HEK293T (cell line): Measurements from ENCODE around the gene PRKCA.

ENCODE experiments used
- CTCF ChIA-PET: fragments of 350-600 bp; formaldehyde crosslinking; extraction: SDS; loops from one replicate; lab custom pipeline; 2021; ENCODE audit warnings: antibody characterized with exemption, inconsistent platforms; lab: Yijun Ruan, JAX
- POLR2A ChIA-PET: fragments of 350-600 bp; formaldehyde crosslinking; extraction: SDS; loops from one replicate; lab custom pipeline; 2020; ENCODE audit warnings: antibody characterized with exemption, inconsistent platforms; lab: Yijun Ruan, JAX
- DNase-seq: peaks from one replicate; pipeline ENCODE4 v3.0.0; 2012; ENCODE audit warnings: mixed read lengths; ENCODE audit errors: extremely low spot score
- ARNT ChIP-seq: fragments of 450-650 bp; IDR thresholded peaks from 2 replicates; pipeline ENCODE4 v1.6.1; 2017; ENCODE audit warnings: mild to moderate bottlenecking
- BHLHE40 ChIP-seq: fragments of 450-650 bp; IDR thresholded peaks from 2 replicates; pipeline ENCODE4 v1.6.1; 2016; ENCODE audit warnings: mild to moderate bottlenecking, moderate library complexity, borderline replicate concordance
- CTBP1 ChIP-seq: fragments of 450-650 bp; IDR thresholded peaks from 2 replicates; pipeline ENCODE4 v1.6.1; 2016; ENCODE audit warnings: borderline replicate concordance
- ELF4 ChIP-seq: fragments of 450-650 bp; IDR thresholded peaks from 2 replicates; pipeline ENCODE4 v1.6.1; 2017; ENCODE audit warnings: antibody characterized with exemption
- FOXA1 ChIP-seq: fragments of 450-650 bp; IDR thresholded peaks from 2 replicates; pipeline ENCODE4 v1.6.1; 2016; ENCODE audit warnings: mild to moderate bottlenecking
- FOXK2 ChIP-seq: fragments of 450-650 bp; IDR thresholded peaks from 2 replicates; pipeline ENCODE4 v1.6.1; 2016; ENCODE audit warnings: mild to moderate bottlenecking
- FOXM1 ChIP-seq: fragments of 450-650 bp; IDR thresholded peaks from 2 replicates; pipeline ENCODE4 v1.6.1; 2017; ENCODE audit warnings: mild to moderate bottlenecking, borderline replicate concordance
- HDGF ChIP-seq: fragments of 450-650 bp; IDR thresholded peaks from 2 replicates; pipeline ENCODE4 v1.6.1; 2017; ENCODE audit warnings: antibody characterized with exemption, borderline replicate concordance
- L3MBTL2 ChIP-seq: fragments of 450-650 bp; conservative IDR thresholded peaks from 2 replicates; pipeline ENCODE4 v1.6.1; 2016; ENCODE audit warnings: mild to moderate bottlenecking
- LEF1 ChIP-seq: fragments of 450-650 bp; IDR thresholded peaks from 2 replicates; pipeline ENCODE4 v1.6.1; 2017; ENCODE audit warnings: mild to moderate bottlenecking, borderline replicate concordance
- NFRKB ChIP-seq: fragments of 450-650 bp; IDR thresholded peaks from 2 replicates; pipeline ENCODE4 v1.6.1; 2016; ENCODE audit warnings: mild to moderate bottlenecking, moderate library complexity
- SP1 ChIP-seq: fragments of 450-650 bp; IDR thresholded peaks from 2 replicates; pipeline ENCODE4 v1.6.1; 2017
- SUZ12 ChIP-seq: fragments of 450-650 bp; IDR thresholded peaks from 2 replicates; pipeline ENCODE4 v1.6.1; 2016; ENCODE audit warnings: mild to moderate bottlenecking
- TARDBP ChIP-seq: fragments of 450-650 bp; IDR thresholded peaks from 2 replicates; pipeline ENCODE4 v1.6.1; 2016
- ZNF384 ChIP-seq: fragments of 450-650 bp; IDR thresholded peaks from 2 replicates; pipeline ENCODE4 v1.6.1; 2016
- TF ChIP-seq, protein P1 (sequence below): fragments of 450-650 bp; IDR thresholded peaks from 2 replicates; pipeline ENCODE4 v1.6.1; 2016

PRKCA gene

DNA sequence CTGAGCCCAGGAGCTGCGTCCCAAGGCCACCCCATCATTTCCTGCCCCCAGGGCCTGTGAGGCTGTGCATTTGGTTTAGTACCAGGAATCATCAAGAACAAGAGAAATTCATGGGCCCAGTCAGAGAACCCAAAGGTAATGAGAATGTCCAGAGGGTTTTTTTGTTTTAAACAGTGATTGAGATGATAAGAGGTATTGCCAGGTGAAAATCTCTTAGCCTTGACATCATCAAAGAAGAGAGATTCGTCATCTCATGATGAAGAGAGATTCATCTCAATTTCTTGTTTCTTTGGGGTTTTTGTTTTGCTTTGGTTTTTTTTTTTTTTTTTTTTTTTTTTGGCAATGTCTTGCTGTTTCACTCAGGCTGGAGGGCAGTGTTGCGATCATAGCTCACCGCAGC is 361.9 kb downstream of the PRKCA start:
- ChIA-PET POLR2A (no interaction called here), CTCF (no interaction called here)
- DNase-seq: no peak
- TF ChIP-seq ELF4: no peak
- no peak for TF ChIP-seq ARNT
- no peak for TF ChIP-seq CTBP1
- no peak for TF ChIP-seq SUZ12
- TF ChIP-seq FOXK2: no peak
- no peak for TF ChIP-seq LEF1
- no peak for TF ChIP-seq TARDBP

DNA sequence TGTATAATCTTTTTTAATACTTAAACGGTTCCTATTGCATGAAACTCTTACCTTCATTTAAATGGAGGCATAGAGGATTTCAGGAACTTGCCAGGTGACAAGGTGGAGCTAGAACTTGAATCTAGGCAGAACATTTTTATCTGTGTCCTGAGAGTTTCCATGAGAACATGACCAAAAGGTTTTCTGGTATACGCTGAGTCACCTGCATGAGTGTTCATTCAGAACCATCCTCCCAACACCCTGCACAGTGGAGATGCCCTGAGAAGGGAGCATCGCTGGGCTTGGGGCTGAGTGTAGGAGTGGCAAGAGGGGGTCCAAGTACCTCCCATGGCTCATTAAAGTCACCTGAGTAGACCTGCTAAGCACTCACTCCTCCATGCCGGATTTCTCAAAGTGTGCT is 362.8 kb downstream of the PRKCA start:
- TF ChIP-seq BHLHE40 (no peak), SUZ12 (no peak), ZNF384 (no peak), FOXA1 (no peak), FOXK2 (no peak), SP1 (no peak), FOXM1 (no peak), LEF1 (no peak), L3MBTL2 (no peak), CTBP1 (no peak)
- TF ChIP-seq, protein P1, sequence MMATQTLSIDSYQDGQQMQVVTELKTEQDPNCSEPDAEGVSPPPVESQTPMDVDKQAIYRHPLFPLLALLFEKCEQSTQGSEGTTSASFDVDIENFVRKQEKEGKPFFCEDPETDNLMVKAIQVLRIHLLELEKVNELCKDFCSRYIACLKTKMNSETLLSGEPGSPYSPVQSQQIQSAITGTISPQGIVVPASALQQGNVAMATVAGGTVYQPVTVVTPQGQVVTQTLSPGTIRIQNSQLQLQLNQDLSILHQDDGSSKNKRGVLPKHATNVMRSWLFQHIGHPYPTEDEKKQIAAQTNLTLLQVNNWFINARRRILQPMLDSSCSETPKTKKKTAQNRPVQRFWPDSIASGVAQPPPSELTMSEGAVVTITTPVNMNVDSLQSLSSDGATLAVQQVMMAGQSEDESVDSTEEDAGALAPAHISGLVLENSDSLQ: no peak
- ChIA-PET POLR2A (no interaction called here), CTCF (no interaction called here)
- DNase-seq: no peak

DNA sequence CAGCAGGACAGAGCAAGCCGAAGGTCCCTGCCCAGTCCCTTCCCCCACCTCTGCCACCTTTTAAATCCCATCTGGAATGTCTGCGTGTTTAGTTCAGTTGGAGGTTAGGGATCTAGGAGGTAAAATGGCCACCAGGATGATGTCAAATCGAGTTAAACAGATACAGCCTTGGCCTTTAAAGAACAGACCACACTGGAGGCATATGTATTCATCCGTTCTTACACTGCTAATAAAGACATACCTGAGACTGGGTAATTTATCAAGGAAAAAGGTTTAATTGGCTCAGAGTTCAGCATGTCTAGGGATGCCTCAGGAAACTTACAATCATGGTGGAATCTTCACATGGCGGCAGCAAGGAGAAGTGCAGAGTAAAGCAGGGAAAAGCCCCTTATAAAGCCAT is 364.7 kb downstream of the PRKCA start:
- ChIA-PET POLR2A (no interaction called here), CTCF (no interaction called here)
- TF ChIP-seq FOXM1 (no peak), TARDBP (no peak), BHLHE40 (no peak), FOXA1 (no peak), SUZ12 (no peak), NFRKB (no peak), FOXK2 (no peak), CTBP1 (no peak), HDGF (no peak), SP1 (no peak), L3MBTL2 (no peak), ARNT (no peak), LEF1 (no peak), ELF4 (no peak), ZNF384 (no peak)
- TF ChIP-seq, protein P1: no peak
- DNase-seq: no peak

DNA sequence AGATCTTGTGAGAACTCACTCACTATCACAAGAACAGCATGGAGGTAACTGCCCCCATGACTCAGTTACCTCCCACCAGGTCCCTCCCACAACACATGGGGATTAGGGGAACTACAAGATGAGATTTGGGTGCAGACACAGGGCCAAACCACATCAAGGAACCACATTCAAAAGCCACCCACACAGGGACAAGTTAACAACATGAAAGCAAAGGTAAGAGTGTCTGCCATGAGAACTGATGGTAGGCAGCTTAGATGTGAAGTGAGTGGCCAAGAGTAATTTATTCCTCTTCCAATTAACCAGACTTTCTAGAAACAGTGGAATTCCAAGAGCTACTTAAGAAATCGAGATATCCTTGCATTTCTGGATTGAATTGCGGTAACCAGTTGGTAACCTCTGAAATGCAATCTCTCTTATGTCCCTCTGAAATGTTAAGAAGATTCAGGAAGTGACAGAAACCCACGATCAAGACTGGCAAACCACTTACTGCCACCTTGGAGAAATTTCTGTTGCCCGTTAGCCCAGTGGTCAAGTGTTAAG is 365.1 kb downstream of the PRKCA start:
- DNase-seq: no peak
- CTCF ChIA-PET: no interaction called here
- POLR2A ChIA-PET: no interaction called here
- TF ChIP-seq SUZ12: no peak
- TF ChIP-seq FOXA1: no peak
- no peak for TF ChIP-seq ELF4
- no peak for TF ChIP-seq L3MBTL2
- TF ChIP-seq SP1: no peak
- TF ChIP-seq ARNT: no peak
- TF ChIP-seq LEF1: no peak
- no peak for TF ChIP-seq TARDBP
- TF ChIP-seq CTBP1: no peak
- TF ChIP-seq FOXM1: no peak
- TF ChIP-seq BHLHE40: no peak
- TF ChIP-seq, protein P1: no peak
- no peak for TF ChIP-seq HDGF
- TF ChIP-seq NFRKB: no peak
- no peak for TF ChIP-seq FOXK2
- TF ChIP-seq ZNF384: no peak

DNA sequence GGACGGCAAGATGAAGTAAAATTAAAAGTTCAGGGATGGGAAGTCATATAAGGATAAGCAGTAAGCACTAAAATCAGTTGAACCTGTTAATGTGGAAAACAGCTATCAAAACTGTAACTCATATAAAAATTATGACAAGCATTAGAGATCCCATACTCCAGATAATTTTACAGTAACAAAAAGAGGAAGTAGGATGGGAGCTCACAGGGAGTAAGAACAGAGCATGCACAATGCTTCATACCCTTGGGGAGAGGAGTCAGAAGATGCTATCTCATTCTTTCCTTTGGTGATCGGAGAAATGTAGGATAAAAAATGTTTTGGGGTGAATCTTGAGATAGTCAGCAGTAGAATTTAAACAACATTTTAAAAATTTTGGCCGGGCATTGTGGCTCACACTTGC is 367.8 kb downstream of the PRKCA start:
- TF ChIP-seq L3MBTL2 (no peak), TARDBP (no peak), SP1 (no peak), ELF4 (no peak), SUZ12 (no peak), FOXK2 (no peak), NFRKB (no peak), BHLHE40 (no peak), ZNF384 (no peak), LEF1 (no peak), ARNT (no peak), FOXA1 (no peak)
- DNase-seq: no peak
- ChIA-PET POLR2A (no interaction called here), CTCF (no interaction called here)

DNA sequence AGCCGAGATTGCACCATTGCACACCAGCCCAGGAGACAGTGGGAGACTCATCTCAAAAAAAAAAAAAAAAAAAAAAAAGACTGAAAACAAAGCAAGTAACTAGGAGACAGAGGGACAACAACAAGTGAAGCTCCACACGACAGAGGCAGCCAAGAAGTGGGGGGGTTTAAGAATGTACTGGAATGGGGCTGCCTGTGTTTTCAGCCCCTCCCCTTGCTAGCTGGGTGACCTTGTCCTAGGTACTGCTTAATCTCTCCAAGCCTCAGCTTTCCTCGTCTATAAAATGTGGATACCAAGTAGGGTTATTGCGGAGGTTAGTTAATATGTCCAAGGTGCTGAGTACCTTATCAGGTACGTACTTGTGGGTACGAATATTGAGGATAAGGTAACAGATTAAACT is 368.7 kb downstream of the PRKCA start:
- CTCF ChIA-PET: no interaction called here
- DNase-seq: no peak
- POLR2A ChIA-PET: no interaction called here
- TF ChIP-seq L3MBTL2 (no peak), ARNT (no peak), HDGF (no peak)
